GM12872 (cell line): Measurements from ENCODE around the gene MCHR1.

Experiments used
- CTCF ChIP-seq: IDR thresholded peaks from 3 replicates; pipeline ENCODE4 v1.5.1; 2011; ENCODE audit warnings: low read depth, mild to moderate bottlenecking, low read length, moderate library complexity; ENCODE audit not compliant: insufficient read depth

The MCHR1 gene

GRCh38 chr22:40679249-40679963 is at the start of gene MCHR1:
Gene MCHR1 (plus strand): TSS chr22:40679484. CDS start chr22:40679653, 169 bp downstream.
- no peak for TF ChIP-seq CTCF

GRCh38 chr22:40631925-40632324 is 47.4 kb upstream of the MCHR1 start:
- no peak for TF ChIP-seq CTCF

GRCh38 chr22:40633036-40633435 is 46.2 kb upstream of the MCHR1 start:
- TF ChIP-seq CTCF, result no peak

GRCh38 chr22:40634119-40634903 is 45.0 kb upstream of the MCHR1 start:
- no peak for TF ChIP-seq CTCF

GRCh38 chr22:40635043-40635939 is 44.0 kb upstream of the MCHR1 start:
- TF ChIP-seq CTCF, result no peak

- no peak for TF ChIP-seq CTCF
Observed at GRCh38 chr22:40635940-40636379, 43.3 kb upstream of the MCHR1 start.
